ENCODE measurements around the gene CFAP210.

Gene CFAP210

GRCh38 chr2:169718930-169719504 lies 24.8 kb upstream of the CFAP210 start:
- H3K4me3 ChIP-seq (ENCODE audit: low read depth, low read length), result no peak overlapping the region
- DNase-seq (ENCODE audit: low read depth), result no peak
- TF ChIP-seq CTCF (IDR thresholded peaks at IDR 0.05; ENCODE audit: insufficient read depth, low read depth, low read length, missing control alignments), result no peak

- TF ChIP-seq CTCF (IDR thresholded peaks at IDR 0.05; ENCODE audit: insufficient read depth, low read depth, low read length, missing control alignments), result no peak
- H3K4me3 ChIP-seq (ENCODE audit: low read depth, low read length), result no peak overlapping the region
These were observed 23.5 kb upstream of the CFAP210 start for GRCh38 chr2:169717691-169718063.

GRCh38 chr2:169716938-169717690 lies 22.9 kb upstream of the CFAP210 start:
- no peak for DNase-seq (ENCODE audit: low read depth)
- H3K4me3 ChIP-seq (ENCODE audit: low read depth, low read length), result no peak overlapping the region
- no peak for TF ChIP-seq CTCF (IDR thresholded peaks at IDR 0.05; ENCODE audit: insufficient read depth, low read depth, low read length, missing control alignments)

More at GRCh38 chr2:169717691-169718063, 23.5 kb upstream of the CFAP210 start:
- no peak for DNase-seq (ENCODE audit: low read depth)

- no peak for DNase-seq (ENCODE audit: low read depth)
These were observed 22.2 kb upstream of the CFAP210 start for GRCh38 chr2:169716238-169716886.

GRCh38 chr2:169715379-169716237 lies 21.4 kb upstream of the CFAP210 start:
- DNase-seq (ENCODE audit: low read depth), result no peak
- TF ChIP-seq CTCF (IDR thresholded peaks at IDR 0.05; ENCODE audit: insufficient read depth, low read depth, low read length, missing control alignments), result no peak
- no peak overlapping the region for H3K4me3 ChIP-seq (ENCODE audit: low read depth, low read length)

More at GRCh38 chr2:169716238-169716886, 22.2 kb upstream of the CFAP210 start:
- no peak for TF ChIP-seq CTCF (IDR thresholded peaks at IDR 0.05; ENCODE audit: insufficient read depth, low read depth, low read length, missing control alignments)
- H3K4me3 ChIP-seq (ENCODE audit: low read depth, low read length), result no peak overlapping the region

- no peak for TF ChIP-seq CTCF (IDR thresholded peaks at IDR 0.05; ENCODE audit: insufficient read depth, low read depth, low read length, missing control alignments)
- H3K4me3 ChIP-seq (ENCODE audit: low read depth, low read length), result no peak overlapping the region
These were observed 20.5 kb upstream of the CFAP210 start for GRCh38 chr2:169714699-169715098.

More at GRCh38 chr2:169714699-169715098, 20.5 kb upstream of the CFAP210 start:
- no peak for DNase-seq (ENCODE audit: low read depth)
